Ovary (tissue), 9 donors: ENCODE results near the gene CCDC148. TPM values are rescaled to one million over a fixed set of nuclear protein-coding genes. Genes with fewer than 3 reads are reported as not detected.

Source experiments
- DNase-seq, 5 donors: peaks; one replicate each; pipeline ENCODE4 v3.0.0-alpha.2; 2019 to 2020
- H3K27ac ChIP-seq, 2 donors: fragments of 200-600 bp; one replicate each; pipeline versions ENCODE4 v1.5.1 to v1.8.0; 2019 to 2022
- H3K27me3 ChIP-seq: fragments of 200-600 bp; one replicate; pipeline ENCODE4 v1.8.0; 2022
- H3K36me3 ChIP-seq: fragments of 200-600 bp; sonication (generic); one replicate; pipeline ENCODE4 v1.5.1; 2019
- H3K4me1 ChIP-seq: one replicate; pipeline ENCODE4 v1.8.1; 2013; ENCODE audit warnings: mild to moderate bottlenecking, moderate library complexity; ENCODE audit not compliant: insufficient read depth
- H3K4me3 ChIP-seq: fragments of 200-600 bp; sonication (generic); one replicate; pipeline ENCODE4 v1.5.1; 2017
- H3K9me3 ChIP-seq, 2 donors: fragments of 200-600 bp in 1 of 2; sonication (generic) in 1 of 2; one replicate each; pipeline versions ENCODE4 v1.5.1 to v1.8.1; 2013 to 2019; ENCODE audit warnings: mild to moderate bottlenecking in 1 of 2, moderate library complexity in 1 of 2
- CTCF ChIP-seq, 3 donors: fragments of 450-650 bp in 2 of 3; fragments of 200-600 bp in 1 of 3; IDR thresholded peaks; one replicate each; pipeline versions ENCODE4 v1.5.1 to v1.8.0; 2016 to 2022; ENCODE audit warnings: antibody characterized with exemption in 3 of 3, mild to moderate bottlenecking in 1 of 3
- EP300 ChIP-seq: sonication (generic); formaldehyde crosslinking; IDR thresholded peaks from one replicate; pipeline ENCODE4 v1.6.1; 2017; ENCODE audit warnings: antibody characterized with exemption
- POLR2A ChIP-seq: fragments of 450-650 bp; IDR thresholded peaks from one replicate; pipeline ENCODE4 v1.6.1; 2017; ENCODE audit warnings: antibody characterized with exemption, mild to moderate bottlenecking, moderate library complexity
- WGBS, 3 donors: extraction: QIAGEN DNeasy Blood & Tissue Kit in 1 of 3; methylation state at CpG; one replicate each; pipeline versions ENCODE4 v1.1.5 to v1.1.7; 2013 to 2017; 5-methylcytosine and 5-hydroxymethylcytosine counted together
- intact Hi-C, 4 donors: fragments of 100-400 bp; cut with DNase I; formaldehyde crosslinking; loops; one replicate each; pipeline versions ENCODE4 v1.11.0 to v1.15.1; 2022 to 2023
- polyA plus RNA-seq, 2 donors: library from polyadenylated mRNA; stranded (reverse); fragments of 200-250 nt in 1 of 2; fragments of 350-450 nt in 1 of 2; fragmentation: Illumina TruSeq in 1 of 2; extraction: RNeasy Lipid Tissue Mini Kit (QIAGEN cat#74804) in 1 of 2; gene quantifications; one replicate each; pipeline ENCODE4 v1.2.3, GENCODE V29; 2013 to 2014
- total RNA-seq, 7 donors: library from RNA; depleted of rRNA in 2 of 7; stranded (reverse); fragments of >200 nt in 2 of 7; fragmentation: NEBNext Ultra II Directional in 3 of 7; extraction: Animal tissue kit (Norgen Biotek cat#: 25700) in 3 of 7; gene quantifications; one replicate each; pipeline versions ENCODE4 v1.1.0 to v1.2.4, GENCODE V29; 2016 to 2023
- donor health status: DM: no; HTN: no; CAD: no; lungs with moderate emphysema.
- donor health status: DM: no; HTN: no; CAD: no.
- donor health status: Bipolar disorder and iron deficiency.
- donor health status: DM: yes; HTN: yes; CAD: no.
- donor health status: DM: no; HTN: no; CAD: no.
- donor health status: DM: yes; HTN: yes; CAD: no.

The CCDC148 gene
- total and polyA plus RNA-seq, 9 donors: 0.80 to 6.6 (median 3.5) TPM

DNA sequence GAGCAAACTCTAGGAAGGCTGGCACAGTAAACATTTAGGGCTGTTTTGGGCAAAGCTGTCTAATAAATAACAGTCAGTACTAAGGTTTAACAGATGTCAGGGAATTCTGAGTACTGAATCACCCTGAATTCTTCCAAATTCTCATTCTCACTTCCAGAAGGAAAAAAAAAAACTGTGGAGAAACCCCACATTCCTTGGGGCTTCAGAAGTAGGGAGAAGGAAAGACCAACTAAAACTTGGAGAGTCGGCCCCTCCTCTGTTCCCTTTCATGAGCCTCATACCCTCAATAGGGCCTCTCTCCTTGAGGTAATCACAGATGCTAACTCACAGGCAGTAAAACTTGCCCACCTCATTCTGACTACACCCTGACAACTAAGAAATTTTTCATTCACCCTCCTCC is 62.1 kb downstream of the CCDC148 start:
- Histone ChIP-seq H3K27ac (no peak overlapping the region), H3K36me3 (no peaks in the 10 kb centered on the region), H3K4me3 (no peak overlapping the region), H3K4me1 (no peaks in the 10 kb centered on the region), H3K9me3 (no peaks in the 10 kb centered on the region), H3K27me3 (no peaks in the 10 kb centered on the region)
- intact Hi-C loops: no loop called here
- WGBS, 3 donors: 0 to 76% (median 70%) methylated on average over 1 of the region's 1 CpG
- no peak for DNase-seq
- TF ChIP-seq EP300 (no peak), CTCF (IDR thresholded peaks at IDR 0.05) (no peak), POLR2A (no peak)

GRCh38 chr2:158393886-158394285 is 62.7 kb downstream of the CCDC148 start:
- Histone ChIP-seq H3K9me3 (no peaks in the 10 kb centered on the region), H3K27ac (no peak overlapping the region), H3K27me3 (no peaks in the 10 kb centered on the region), H3K36me3 (no peaks in the 10 kb centered on the region), H3K4me3 (no peak overlapping the region), H3K4me1 (no peaks in the 10 kb centered on the region)
- DNase-seq: no peak
- no peak for TF ChIP-seq EP300
- TF ChIP-seq CTCF (IDR thresholded peaks at IDR 0.05): no peak
- no peak for TF ChIP-seq POLR2A
- 0 to 97% (median 97%) methylated on average over 1 of the region's 1 CpG for WGBS, 3 donors
- intact Hi-C loops: no loop called here

DNA sequence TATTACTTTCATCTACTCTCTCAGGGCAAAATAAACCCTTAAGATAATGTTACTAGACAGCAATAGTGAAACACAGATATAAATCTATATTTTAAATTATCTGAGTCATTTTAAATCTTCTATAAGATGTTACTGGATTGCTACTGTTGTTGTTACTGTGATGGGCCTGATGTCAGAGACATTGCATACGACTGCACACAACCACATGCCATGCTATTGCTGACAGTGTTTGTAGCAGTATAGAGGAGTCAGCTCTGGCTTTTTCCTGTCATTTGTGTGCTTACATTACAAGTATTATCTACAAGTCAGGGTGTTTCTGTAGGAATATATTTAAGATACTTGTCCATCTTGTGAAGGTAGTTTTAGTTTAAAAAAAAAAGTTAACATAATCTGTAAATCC is 63.9 kb downstream of the CCDC148 start:
- Histone ChIP-seq H3K27me3 (no peaks in the 10 kb centered on the region), H3K9me3 (no peaks in the 10 kb centered on the region), H3K4me3 (no peak overlapping the region), H3K27ac (no peak overlapping the region), H3K36me3 (no peaks in the 10 kb centered on the region), H3K4me1 (no peaks in the 10 kb centered on the region)
- 0 to 95% (median 0%) methylated on average over 1 of the region's 1 CpG for whole genome bisulfite sequencing, 3 donors
- TF ChIP-seq EP300: no peak
- TF ChIP-seq CTCF (IDR thresholded peaks at IDR 0.05): no peak
- TF ChIP-seq POLR2A: no peak
- intact Hi-C loops: no loop called here
- no peak for DNase-seq

GRCh38 chr2:158391876-158392275 is 64.7 kb downstream of the CCDC148 start:
- intact Hi-C loops: no loop called here
- WGBS, 3 donors: 90 to 93% (median 91%) methylated on average over 2 of the region's 2 CpGs
- no peak overlapping the region for H3K27ac ChIP-seq
- no peak for DNase-seq
- H3K4me3 ChIP-seq: no peak overlapping the region
- TF ChIP-seq CTCF (IDR thresholded peaks at IDR 0.05): no peak
- no peak for TF ChIP-seq EP300
- TF ChIP-seq POLR2A: no peak
- no peaks in the 10 kb centered on the region for H3K27me3 ChIP-seq
- no peaks in the 10 kb centered on the region for H3K36me3 ChIP-seq
- no peaks in the 10 kb centered on the region for H3K4me1 ChIP-seq
- H3K9me3 ChIP-seq: no peaks in the 10 kb centered on the region

DNA sequence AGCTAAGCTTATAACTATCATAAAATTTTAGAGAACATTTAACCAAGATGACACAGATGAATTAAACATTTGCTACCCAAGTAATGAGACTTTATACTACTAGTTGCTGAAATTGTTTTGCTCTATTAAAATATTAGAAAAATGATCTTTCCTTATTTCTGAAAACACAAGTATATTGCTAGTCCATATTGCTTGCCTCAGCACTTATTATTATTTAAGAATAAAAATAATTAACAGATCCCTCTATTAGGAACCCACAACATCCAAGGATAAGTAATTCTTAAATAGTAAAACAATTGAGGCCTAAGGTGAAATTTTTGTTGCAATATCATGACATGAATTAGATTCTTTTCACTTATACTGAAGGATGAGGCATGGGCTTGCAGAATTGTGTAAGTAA is 65.2 kb downstream of the CCDC148 start:
- Histone ChIP-seq H3K27ac (no peak overlapping the region), H3K36me3 (no peaks in the 10 kb centered on the region), H3K4me3 (no peak overlapping the region), H3K27me3 (no peaks in the 10 kb centered on the region), H3K9me3 (no peaks in the 10 kb centered on the region), H3K4me1 (no peaks in the 10 kb centered on the region)
- intact Hi-C loops: no loop called here
- TF ChIP-seq EP300 (no peak), CTCF (IDR thresholded peaks at IDR 0.05) (no peak), POLR2A (no peak)
- no peak for DNase-seq
